Peyer's patch (tissue), 4 donors: ENCODE data around the gene TIPRL.

ENCODE experiments used
- CTCF ChIP-seq, 6 experiments: fragments of 450-650 bp in 4 of 6; fragments of 200-600 bp in 2 of 6; sonication (generic) in 1 of 6; IDR thresholded peaks; one replicate each; pipeline ENCODE4 v1.5.1; 2017 to 2019; ENCODE audit warnings: antibody characterized with exemption in 6 of 6, mild to moderate bottlenecking in 3 of 6, moderate library complexity in 1 of 6
- POLR2A ChIP-seq, 2 donors: fragments of 450-650 bp; IDR thresholded peaks; one replicate each; pipeline ENCODE4 v1.5.1; 2017; ENCODE audit warnings: antibody characterized with exemption in 2 of 2, mild to moderate bottlenecking in 2 of 2, moderate library complexity in 2 of 2

- TF ChIP-seq CTCF (IDR thresholded peaks at IDR 0.05) (no peak), POLR2A (IDR thresholded peaks at IDR 0.05) (no peak)
Measured at GRCh38 chr1:168213349-168213748, 34.6 kb downstream of the TIPRL start.
